K562 (cell line): ENCODE measurements around the gene KRT83. TPM values are rescaled to one million over a fixed set of nuclear protein-coding genes. Genes with fewer than 3 reads are reported as not detected.

Source experiments
- ATAC-seq: fragments of 200-7000 bp; cut with Tn5 transposase; 3 replicates; pipeline ENCODE4 v1.9.1; 2020; ENCODE audit warnings: moderate library complexity
- BruUV-seq: library from RNA; stranded (reverse); fragments of 400-500 nt; replicated peaks from 2 replicates; lab custom pipeline; 2021; lab: Mats Ljungman, UMichigan
- CTCF ChIA-PET: fragments of 300-600 bp; formaldehyde crosslinking; extraction: SDS; loops from one replicate; lab custom pipeline; 2021; ENCODE audit warnings: low intra/inter-chr PET ratio; lab: Yijun Ruan, JAX
- POLR2A ChIA-PET: fragments of 300-600, 350-650 bp; sonication (Branson Sonifier 250); formaldehyde crosslinking; extraction: SDS; loops from one replicate; lab custom pipeline; 2021; ENCODE audit warnings: antibody characterized with exemption, inconsistent platforms; lab: Yijun Ruan, JAX
- DNase-seq, 4 experiments: peaks; one replicate each; pipeline versions ENCODE4 v3.0.0 to v3.0.0-alpha.2; 2011 to 2018; ENCODE audit warnings: low spot score in 3 of 4, mixed read lengths in 3 of 4; ENCODE audit errors: extremely low read depth in 1 of 4
- FAIRE-seq: peaks from 2 replicates; lab custom pipeline; 2011; peaks lifted over from hg19 to GRCh38; lab: Jason Lieb, UNC
- H2AFZ ChIP-seq: 2 replicates; pipeline ENCODE4 v1.6.0; 2011; ENCODE audit warnings: low read depth, low read length, control low read depth, inconsistent platforms
- H3K27ac ChIP-seq: fragments of 200-600 bp; 3 replicates; pipeline ENCODE4 v1.8.0; 2011; ENCODE audit warnings: low read depth, mild to moderate bottlenecking, control low read depth, inconsistent platforms, low read length, moderate library complexity, mixed read lengths; ENCODE audit errors: extremely low read depth
- H3K27me3 ChIP-seq, 2 experiments: fragments of 300-600 bp in 1 of 2; 2 replicates in 1 of 2; 3 replicates in 1 of 2; pipeline versions ENCODE4 v1.6.0 to v1.8.0; 2011; ENCODE audit warnings: inconsistent platforms in 2 of 2, low read length in 2 of 2, mild to moderate bottlenecking in 1 of 2, mixed read lengths in 1 of 2, moderate library complexity in 1 of 2; ENCODE audit not compliant: control insufficient read depth in 2 of 2, insufficient read depth in 2 of 2
- H3K36me3 ChIP-seq: fragments of 300-600 bp; 3 replicates; pipeline ENCODE4 v1.8.0; 2011; ENCODE audit warnings: mild to moderate bottlenecking, low read length, inconsistent platforms; ENCODE audit not compliant: control insufficient read depth, insufficient read depth
- H3K4me1 ChIP-seq, 2 experiments: fragments of 200-600 bp in 1 of 2; replicated peaks in 1 of 2; 2 replicates in 1 of 2; 3 replicates in 1 of 2; pipeline versions ENCODE4 v1.5.1 to v1.8.0; 2011; ENCODE audit warnings: inconsistent platforms in 2 of 2, low read length in 2 of 2, mild to moderate bottlenecking in 1 of 2, mixed read lengths in 1 of 2, moderate library complexity in 1 of 2; ENCODE audit not compliant: control insufficient read depth in 2 of 2, insufficient read depth in 2 of 2
- H3K4me2 ChIP-seq: 2 replicates; pipeline ENCODE4 v1.6.1; 2011; ENCODE audit warnings: low read length, control low read depth, inconsistent platforms, mixed read lengths; ENCODE audit not compliant: insufficient read depth
- H3K4me3 ChIP-seq: fragments of 200-600 bp; sonication (generic), shearing (Covaris generic); 2 replicates; pipeline ENCODE4 v1.5.1; 2016; ENCODE audit warnings: control low read depth, inconsistent platforms
- H3K79me2 ChIP-seq: fragments of 200-600 bp; 3 replicates; pipeline ENCODE4 v1.8.0; 2011; ENCODE audit warnings: low read length, inconsistent platforms; ENCODE audit not compliant: control insufficient read depth, insufficient read depth
- H3K9ac ChIP-seq, 2 experiments: 2 replicates each; pipeline versions ENCODE4 v1.6.0 to v1.6.1; 2011; ENCODE audit warnings: low read depth in 2 of 2, low read length in 2 of 2, control low read depth in 1 of 2, inconsistent platforms in 1 of 2, mild to moderate bottlenecking in 1 of 2, mixed read lengths in 1 of 2; ENCODE audit not compliant: insufficient read depth in 1 of 2
- H3K9me1 ChIP-seq: one replicate; pipeline ENCODE4 v1.6.0; 2011; ENCODE audit warnings: inconsistent platforms, mild to moderate bottlenecking, low read length, moderate library complexity; ENCODE audit not compliant: control insufficient read depth, insufficient read depth
- H3K9me3 ChIP-seq: replicated peaks from 2 replicates; pipeline ENCODE4 v1.5.1; 2011; ENCODE audit warnings: low read depth, low read length, inconsistent platforms; ENCODE audit not compliant: control insufficient read depth, insufficient read depth
- H4K20me1 ChIP-seq: replicated peaks from 2 replicates; pipeline ENCODE4 v1.6.1; 2011; ENCODE audit warnings: low read length, inconsistent platforms, mixed read lengths; ENCODE audit not compliant: control insufficient read depth, insufficient read depth
- BCOR ChIP-seq: fragments of 450-650 bp; IDR thresholded peaks from 2 replicates; pipeline ENCODE4 v1.6.1; 2016
- CBX8 ChIP-seq: fragments of 200-600 bp; sonication (generic); IDR thresholded peaks from 2 replicates; pipeline ENCODE4 v1.6.1; 2012; ENCODE audit warnings: borderline replicate concordance, mixed run types, low read depth, mild to moderate bottlenecking, moderate library complexity, mixed read lengths, low read length, control low read depth, inconsistent platforms; ENCODE audit not compliant: poor library complexity, severe bottlenecking; ENCODE audit errors: extremely low read depth
- CHCHD3 ChIP-seq: fragments of 250-450 bp; sonication (Bioruptor Pico); IDR thresholded peaks from 2 replicates; pipeline ENCODE4 v2.1.2; 2022; ENCODE audit warnings: mild to moderate bottlenecking
- JUNB ChIP-seq: fragments of 450-650 bp; formaldehyde crosslinking; conservative IDR thresholded peaks from 2 replicates; pipeline ENCODE4 v1.4.0; 2020; ENCODE audit warnings: mild to moderate bottlenecking
- PHB ChIP-seq: fragments of 250-450 bp; sonication (Bioruptor Pico); IDR thresholded peaks from 2 replicates; pipeline ENCODE4 v1.5.0; 2021
- RBM15 ChIP-seq: fragments of 200-400 bp; formaldehyde crosslinking; IDR thresholded peaks from 2 replicates; pipeline ENCODE4 v1.6.1; 2018; ENCODE audit warnings: mild to moderate bottlenecking, low read length, moderate library complexity; ENCODE audit not compliant: insufficient read depth
- TCF7L2 ChIP-seq: fragments of 150-350 bp; IDR thresholded peaks from 2 replicates; pipeline ENCODE4 v1.6.1; 2016; ENCODE audit warnings: low read depth, mild to moderate bottlenecking, low read length, moderate library complexity
- ZNF121 ChIP-seq: sonication (generic); formaldehyde crosslinking; conservative IDR thresholded peaks from 2 replicates; pipeline ENCODE4 v1.8.0; 2022; ENCODE audit warnings: missing genetic modification reagents
- ZNF436 ChIP-seq: fragments of 250-450, 450-650 bp; sonication (Bioruptor Pico); formaldehyde crosslinking; IDR thresholded peaks from 2 replicates; pipeline ENCODE4 v1.7.0; 2020; ENCODE audit warnings: mild to moderate bottlenecking
- ZNF551 ChIP-seq: fragments of 250-450 bp; sonication (Bioruptor Pico); IDR thresholded peaks from 2 replicates; pipeline ENCODE4 v1.5.0; 2021; ENCODE audit warnings: mild to moderate bottlenecking, moderate library complexity
- WGBS: fragments of 100-300 bp; shearing (Covaris generic); methylation state at CpG from one replicate; pipeline ENCODE4 v1.1.6; 2016; ENCODE audit warnings: low coverage, mixed read lengths; ENCODE audit not compliant: insufficient coverage; ENCODE audit errors: missing lambda C conversion rate; 5-methylcytosine and 5-hydroxymethylcytosine counted together
- in situ Hi-C: fragments of 300-500 bp; cut with MboI; formaldehyde crosslinking; loops from 4 replicates; pipeline ENCODE4 v1.15.0; 2018; ENCODE audit warnings: inconsistent platforms, mixed read lengths
- intact Hi-C: fragments of 100-400 bp; cut with micrococcal nuclease; formaldehyde crosslinking; loops from 2 replicates; pipeline ENCODE4 v1.14.2; 2022
- polyA plus RNA-seq, 8 experiments: library from polyadenylated mRNA; depleted of rRNA in 4 of 8; stranded (reverse) in 5 of 8; unstranded in 3 of 8; fragments of >200 nt; fragmentation: Nextera tagmentation in 2 of 8; fragmentation: Illumina TruSeq in 1 of 8; extraction: Ambion mirVana in 2 of 8; extraction: Trizol in 1 of 8; gene quantifications; 2 replicates each; pipeline versions ENCODE4 v1.2.1 to v1.2.3, GENCODE V29; 2011 to 2014; ENCODE audit warnings: inconsistent platforms in 1 of 8, missing spikeins in 1 of 8
- total RNA-seq, 7 experiments: library from RNA; depleted of rRNA in 6 of 7; stranded (reverse); fragments of >200 nt in 6 of 7; fragmentation: Illumina TruSeq in 2 of 7; extraction: Trizol in 2 of 7; gene quantifications; 2 replicates each; pipeline versions ENCODE4 v1.2.1 to v1.2.3, GENCODE V29; 2011 to 2021; ENCODE audit warnings: low replicate concordance in 1 of 7
- TF ChIP-seq, protein P1 (sequence below), 3 experiments: fragments of 200-800 bp in 1 of 3; sonication (Bioruptor generic) in 1 of 3; sonication (generic) in 1 of 3; formaldehyde crosslinking in 1 of 3; IDR thresholded peaks; 2 replicates each; pipeline versions ENCODE4 v1.6.1 to v1.8.0; 2016 to 2022; ENCODE audit warnings: mild to moderate bottlenecking in 2 of 3, missing compliant biosample characterization in 2 of 3, missing genetic modification characterization in 2 of 3, missing genetic modification reagents in 1 of 3

The KRT83 gene
- total and polyA plus RNA-seq, 9 of the 15 experiments (the other 6 are each of a cell fraction or from before 2014, with no cell fraction given): not detected

DNA sequence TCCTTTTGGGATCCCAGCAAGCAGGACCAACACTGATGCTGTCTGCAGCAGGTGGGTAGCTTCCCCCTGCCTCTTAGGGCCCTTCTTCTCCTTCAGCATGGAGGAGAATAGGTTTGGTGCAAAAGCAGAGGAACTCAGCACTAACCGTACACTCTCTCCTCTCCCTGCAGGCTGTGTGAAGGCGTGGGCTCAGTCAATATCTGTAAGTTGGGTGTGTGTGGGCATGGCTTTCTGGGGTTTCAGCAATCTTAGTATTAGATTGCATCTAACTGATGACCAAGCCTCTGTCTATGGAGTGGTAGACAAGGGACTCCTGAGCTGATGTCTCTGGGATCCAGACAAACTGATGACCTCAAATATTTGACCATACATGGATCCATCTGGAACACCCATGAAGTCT, 31.8 kb upstream of the KRT83 start:
- POLR2A ChIA-PET: interaction anchor here (0.6 to 1.2 kb wide), 2 partner anchors 11 to 165 kb away, joined by 3 read pairs; no protein-coding TSS in a partner anchor
- TF ChIP-seq ZNF436 (CRISPR knock-in tag) (no peak), PHB (CRISPR knock-in tag) (no peak), ZNF551 (CRISPR knock-in tag) (no peak), JUNB (CRISPR knock-in tag) (no peak), CBX8 (no peak), BCOR (no peak), ZNF121 (CRISPR knock-in tag) (no peak), TCF7L2 (no peak), RBM15 (no peak), CHCHD3 (CRISPR knock-in tag) (no peak)
- TF ChIP-seq, protein P1, sequence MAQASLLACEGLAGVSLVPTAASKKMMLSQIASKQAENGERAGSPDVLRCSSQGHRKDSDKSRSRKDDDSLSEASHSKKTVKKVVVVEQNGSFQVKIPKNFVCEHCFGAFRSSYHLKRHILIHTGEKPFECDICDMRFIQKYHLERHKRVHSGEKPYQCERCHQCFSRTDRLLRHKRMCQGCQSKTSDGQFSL (CRISPR knock-in tag; IDR thresholded peaks at IDR 0.05): no peak
- TF ChIP-seq, protein P1 (tag; IDR thresholded peaks at IDR 0.05): no peak

More for the DNA sequence above, 31.8 kb upstream of the KRT83 start:
- 0 out of 2 replicates have a peak, but pooled peaks cover 3% of the 10 kb centered on the region for H4K20me1 ChIP-seq
- H3K4me3 ChIP-seq: no peak overlapping the region
- H3K36me3 ChIP-seq: no peaks in the 10 kb centered on the region
- CTCF ChIA-PET: no interaction called here
- in situ Hi-C loops: no loop called here
- no peak overlapping the region for H3K9ac ChIP-seq
- WGBS: 0% methylated on average over 2 of the region's 2 CpGs
- no peak overlapping the region for H3K27ac ChIP-seq
- peaks cover 3% of the 10 kb centered on the region for H3K9me1 ChIP-seq
- H2AFZ ChIP-seq: no peak overlapping the region
- no TSS peak for BruUV-seq
- no peaks in the 10 kb centered on the region for H3K79me2 ChIP-seq
- no peaks in the 10 kb centered on the region for H3K9me3 ChIP-seq
- no peak for DNase-seq
- H3K27me3 ChIP-seq: peaks cover 6 to 53% of the 10 kb centered on the region in 2 experiments; a peak in 4 of 5 replicates
- intact Hi-C loops: no loop called here
- H3K4me1 ChIP-seq: no peaks in the 10 kb centered on the region
- H3K4me2 ChIP-seq: no peak overlapping the region
- no peak for FAIRE-seq
- no peak for ATAC-seq
